IPS-18c (cell line): ENCODE measurements around the gene C7orf25.
"Not testable (repeated sequence)": the region's sequence is repeated elsewhere in the genome, so short reads cannot be mapped to it uniquely, and the experiment has no call there.

Source experiments
- H3K4me3 ChIP-seq: 2 replicates; pipeline ENCODE4 v1.7.0; 2013; ENCODE audit warnings: low read depth, mild to moderate bottlenecking, low read length, moderate library complexity; ENCODE audit not compliant: insufficient read depth
- H3K9me3 ChIP-seq: one replicate; pipeline ENCODE4 v1.6.1; 2013; ENCODE audit warnings: mild to moderate bottlenecking, low read length, moderate library complexity; ENCODE audit not compliant: control insufficient read depth, insufficient read depth

The C7orf25 gene

GRCh38 chr7:42900842-42901241 lies 11.0 kb downstream of the C7orf25 start:
- Histone ChIP-seq H3K4me3 (no peak overlapping the region), H3K9me3 (no peaks in the 10 kb centered on the region)

- H3K9me3 ChIP-seq = no peaks in the 10 kb centered on the region
- H3K4me3 ChIP-seq = no peak overlapping the region; the same call in 1 of the 2 replicates
Measured at GRCh38 chr7:42893346-42894240, 18.3 kb downstream of the C7orf25 start.

GRCh38 chr7:42886893-42887505 lies 24.9 kb downstream of the C7orf25 start:
- no peak overlapping the region for H3K4me3 ChIP-seq

GRCh38 chr7:42886129-42886528 lies 25.7 kb downstream of the C7orf25 start:
- Histone ChIP-seq H3K9me3 (no peaks in the 10 kb centered on the region), H3K4me3 (no peak overlapping the region)

More at GRCh38 chr7:42886893-42887505, 24.9 kb downstream of the C7orf25 start:
- no peaks in the 10 kb centered on the region for H3K9me3 ChIP-seq

GRCh38 chr7:42885183-42885582 lies 26.7 kb downstream of the C7orf25 start:
- not testable (repeated sequence) for H3K4me3 ChIP-seq, H3K9me3 ChIP-seq

- no peaks in the 10 kb centered on the region for H3K9me3 ChIP-seq
- no peak overlapping the region for H3K4me3 ChIP-seq
Measured at GRCh38 chr7:42883950-42884349, 27.9 kb downstream of the C7orf25 start.

- no peaks in the 10 kb centered on the region for H3K9me3 ChIP-seq
Measured at GRCh38 chr7:42880392-42880791, 31.5 kb downstream of the C7orf25 start.

GRCh38 chr7:42878303-42878702 lies 33.6 kb downstream of the C7orf25 start:
- H3K4me3 ChIP-seq = no peak overlapping the region
- no peaks in the 10 kb centered on the region for H3K9me3 ChIP-seq

More at GRCh38 chr7:42880392-42880791, 31.5 kb downstream of the C7orf25 start:
- no peak overlapping the region for H3K4me3 ChIP-seq

GRCh38 chr7:42877862-42878261 lies 34.0 kb downstream of the C7orf25 start:
- Histone ChIP-seq H3K9me3 (no peaks in the 10 kb centered on the region), H3K4me3 (no peak overlapping the region)

- H3K4me3 ChIP-seq = no peak overlapping the region
- no peaks in the 10 kb centered on the region for H3K9me3 ChIP-seq
Measured at GRCh38 chr7:42876182-42877068, 35.4 kb downstream of the C7orf25 start.

GRCh38 chr7:42869131-42870020 lies 42.5 kb downstream of the C7orf25 start:
- H3K9me3 ChIP-seq = peaks cover 10% of the 10 kb centered on the region

GRCh38 chr7:42868480-42868879 lies 43.4 kb downstream of the C7orf25 start:
- H3K9me3 ChIP-seq = peaks cover 10% of the 10 kb centered on the region
- H3K4me3 ChIP-seq = no peak overlapping the region

More at GRCh38 chr7:42869131-42870020, 42.5 kb downstream of the C7orf25 start:
- H3K4me3 ChIP-seq = no peak overlapping the region
